K562 (cell line): ENCODE data around the gene FAM171A1. TPM values are rescaled to one million over a fixed set of nuclear protein-coding genes. Genes with fewer than 3 reads are reported as not detected.
"Not testable (repeated sequence)": the region's sequence is repeated elsewhere in the genome, so short reads cannot be mapped to it uniquely, and the experiment has no call there.

Experiments used
- ATAC-seq: fragments of 200-7000 bp; cut with Tn5 transposase; 3 replicates; pipeline ENCODE4 v1.9.1; 2020; ENCODE audit warnings: moderate library complexity
- BruUV-seq: library from RNA; stranded (reverse); fragments of 400-500 nt; replicated peaks from 2 replicates; lab custom pipeline; 2021; lab: Mats Ljungman, UMichigan
- CTCF ChIA-PET: fragments of 300-600 bp; formaldehyde crosslinking; extraction: SDS; loops from one replicate; lab custom pipeline; 2021; ENCODE audit warnings: low intra/inter-chr PET ratio; lab: Yijun Ruan, JAX
- POLR2A ChIA-PET: fragments of 300-600, 350-650 bp; sonication (Branson Sonifier 250); formaldehyde crosslinking; extraction: SDS; loops from one replicate; lab custom pipeline; 2021; ENCODE audit warnings: antibody characterized with exemption, inconsistent platforms; lab: Yijun Ruan, JAX
- DNase-seq, 4 experiments: peaks; one replicate each; pipeline versions ENCODE4 v3.0.0 to v3.0.0-alpha.2; 2011 to 2018; ENCODE audit warnings: low spot score in 3 of 4, mixed read lengths in 3 of 4; ENCODE audit errors: extremely low read depth in 1 of 4
- FAIRE-seq: peaks from 2 replicates; lab custom pipeline; 2011; peaks lifted over from hg19 to GRCh38; lab: Jason Lieb, UNC
- H2AFZ ChIP-seq: 2 replicates; pipeline ENCODE4 v1.6.0; 2011; ENCODE audit warnings: low read depth, low read length, control low read depth, inconsistent platforms
- H3K27ac ChIP-seq: fragments of 200-600 bp; 3 replicates; pipeline ENCODE4 v1.8.0; 2011; ENCODE audit warnings: low read depth, mild to moderate bottlenecking, control low read depth, inconsistent platforms, low read length, moderate library complexity, mixed read lengths; ENCODE audit errors: extremely low read depth
- H3K27me3 ChIP-seq, 2 experiments: fragments of 300-600 bp in 1 of 2; 2 replicates in 1 of 2; 3 replicates in 1 of 2; pipeline versions ENCODE4 v1.6.0 to v1.8.0; 2011; ENCODE audit warnings: inconsistent platforms in 2 of 2, low read length in 2 of 2, mild to moderate bottlenecking in 1 of 2, mixed read lengths in 1 of 2, moderate library complexity in 1 of 2; ENCODE audit not compliant: control insufficient read depth in 2 of 2, insufficient read depth in 2 of 2
- H3K36me3 ChIP-seq: fragments of 300-600 bp; 3 replicates; pipeline ENCODE4 v1.8.0; 2011; ENCODE audit warnings: mild to moderate bottlenecking, low read length, inconsistent platforms; ENCODE audit not compliant: control insufficient read depth, insufficient read depth
- H3K4me1 ChIP-seq, 2 experiments: fragments of 200-600 bp in 1 of 2; replicated peaks in 1 of 2; 2 replicates in 1 of 2; 3 replicates in 1 of 2; pipeline versions ENCODE4 v1.5.1 to v1.8.0; 2011; ENCODE audit warnings: inconsistent platforms in 2 of 2, low read length in 2 of 2, mild to moderate bottlenecking in 1 of 2, mixed read lengths in 1 of 2, moderate library complexity in 1 of 2; ENCODE audit not compliant: control insufficient read depth in 2 of 2, insufficient read depth in 2 of 2
- H3K4me2 ChIP-seq: 2 replicates; pipeline ENCODE4 v1.6.1; 2011; ENCODE audit warnings: low read length, control low read depth, inconsistent platforms, mixed read lengths; ENCODE audit not compliant: insufficient read depth
- H3K4me3 ChIP-seq: fragments of 200-600 bp; sonication (generic), shearing (Covaris generic); 2 replicates; pipeline ENCODE4 v1.5.1; 2016; ENCODE audit warnings: control low read depth, inconsistent platforms
- H3K79me2 ChIP-seq: fragments of 200-600 bp; 3 replicates; pipeline ENCODE4 v1.8.0; 2011; ENCODE audit warnings: low read length, inconsistent platforms; ENCODE audit not compliant: control insufficient read depth, insufficient read depth
- H3K9ac ChIP-seq, 2 experiments: 2 replicates each; pipeline versions ENCODE4 v1.6.0 to v1.6.1; 2011; ENCODE audit warnings: low read depth in 2 of 2, low read length in 2 of 2, control low read depth in 1 of 2, inconsistent platforms in 1 of 2, mild to moderate bottlenecking in 1 of 2, mixed read lengths in 1 of 2; ENCODE audit not compliant: insufficient read depth in 1 of 2
- H3K9me1 ChIP-seq: one replicate; pipeline ENCODE4 v1.6.0; 2011; ENCODE audit warnings: inconsistent platforms, mild to moderate bottlenecking, low read length, moderate library complexity; ENCODE audit not compliant: control insufficient read depth, insufficient read depth
- H3K9me3 ChIP-seq: replicated peaks from 2 replicates; pipeline ENCODE4 v1.5.1; 2011; ENCODE audit warnings: low read depth, low read length, inconsistent platforms; ENCODE audit not compliant: control insufficient read depth, insufficient read depth
- H4K20me1 ChIP-seq: replicated peaks from 2 replicates; pipeline ENCODE4 v1.6.1; 2011; ENCODE audit warnings: low read length, inconsistent platforms, mixed read lengths; ENCODE audit not compliant: control insufficient read depth, insufficient read depth
- C11orf30 ChIP-seq: fragments of 450-650 bp; IDR thresholded peaks from 2 replicates; pipeline ENCODE4 v1.6.1; 2016; ENCODE audit warnings: low read depth, mild to moderate bottlenecking
- MAFG ChIP-seq: fragments of 450-650 bp; conservative IDR thresholded peaks from 2 replicates; pipeline ENCODE4 v1.6.1; 2016; ENCODE audit warnings: missing genetic modification characterization, missing compliant biosample characterization
- RBM15 ChIP-seq: fragments of 200-400 bp; formaldehyde crosslinking; IDR thresholded peaks from 2 replicates; pipeline ENCODE4 v1.6.1; 2018; ENCODE audit warnings: mild to moderate bottlenecking, low read length, moderate library complexity; ENCODE audit not compliant: insufficient read depth
- REST ChIP-seq, 2 experiments: fragments of 450-650 bp; formaldehyde crosslinking in 1 of 2; IDR thresholded peaks; 2 replicates each; pipeline versions ENCODE4 v1.4.0 to v1.6.1; 2014 to 2020; ENCODE audit warnings: mild to moderate bottlenecking in 2 of 2, borderline replicate concordance in 1 of 2, low read depth in 1 of 2
- ZNF232 ChIP-seq: sonication (generic); formaldehyde crosslinking; IDR thresholded peaks from 2 replicates; pipeline ENCODE4 v1.8.0; 2022; ENCODE audit warnings: mild to moderate bottlenecking, missing genetic modification reagents
- ZNF316 ChIP-seq: fragments of 450-650 bp; IDR thresholded peaks from 2 replicates; pipeline ENCODE4 v1.6.1; 2016
- WGBS: fragments of 100-300 bp; shearing (Covaris generic); methylation state at CpG from one replicate; pipeline ENCODE4 v1.1.6; 2016; ENCODE audit warnings: low coverage, mixed read lengths; ENCODE audit not compliant: insufficient coverage; ENCODE audit errors: missing lambda C conversion rate; 5-methylcytosine and 5-hydroxymethylcytosine counted together
- in situ Hi-C: fragments of 300-500 bp; cut with MboI; formaldehyde crosslinking; loops from 4 replicates; pipeline ENCODE4 v1.15.0; 2018; ENCODE audit warnings: inconsistent platforms, mixed read lengths
- intact Hi-C: fragments of 100-400 bp; cut with micrococcal nuclease; formaldehyde crosslinking; loops from 2 replicates; pipeline ENCODE4 v1.14.2; 2022
- polyA plus RNA-seq, 8 experiments: library from polyadenylated mRNA; depleted of rRNA in 4 of 8; stranded (reverse) in 5 of 8; unstranded in 3 of 8; fragments of >200 nt; fragmentation: Nextera tagmentation in 2 of 8; fragmentation: Illumina TruSeq in 1 of 8; extraction: Ambion mirVana in 2 of 8; extraction: Trizol in 1 of 8; gene quantifications; 2 replicates each; pipeline versions ENCODE4 v1.2.1 to v1.2.3, GENCODE V29; 2011 to 2014; ENCODE audit warnings: inconsistent platforms in 1 of 8, missing spikeins in 1 of 8
- total RNA-seq, 7 experiments: library from RNA; depleted of rRNA in 6 of 7; stranded (reverse); fragments of >200 nt in 6 of 7; fragmentation: Illumina TruSeq in 2 of 7; extraction: Trizol in 2 of 7; gene quantifications; 2 replicates each; pipeline versions ENCODE4 v1.2.1 to v1.2.3, GENCODE V29; 2011 to 2021; ENCODE audit warnings: low replicate concordance in 1 of 7

The FAM171A1 gene
- total and polyA plus RNA-seq, 9 of the 15 experiments (the other 6 are each of a cell fraction or from before 2014, with no cell fraction given): 0.51 to 8.2 (median 4.8) TPM

- H3K9me3 ChIP-seq, FAIRE-seq, H3K79me2 ChIP-seq, in situ Hi-C loops, H3K4me3 ChIP-seq, DNase-seq, intact Hi-C loops, H3K9ac ChIP-seq, H3K4me1 ChIP-seq, H4K20me1 ChIP-seq, POLR2A ChIA-PET, H3K4me2 ChIP-seq, H3K27ac ChIP-seq, ATAC-seq, H2AFZ ChIP-seq, CTCF ChIA-PET, H3K36me3 ChIP-seq, BruUV-seq, H3K9me1 ChIP-seq: not testable (repeated sequence)
- WGBS: 50% methylated on average over 15 of the region's 15 CpGs
- peaks cover 7 to 22% of the 10 kb centered on the region in 2 experiments; a peak in 4 of 5 replicates for H3K27me3 ChIP-seq
- TF ChIP-seq ZNF316 (peak; percentile 75), C11orf30 (peak; percentile 66; the same call in 1 of the 2 replicates), MAFG (tag) (peak; percentile 61; the same call in 1 of the 2 replicates), ZNF232 (CRISPR knock-in tag) (0 out of 2 replicates have a peak, but pooled peaks have one; percentile 36)
These were observed 68.7 kb downstream of the FAM171A1 start for GRCh38 chr10:15302188-15302956.

GRCh38 chr10:15300697-15301096 is 70.4 kb downstream of the FAM171A1 start:
- no peaks in the 10 kb centered on the region for H3K9me3 ChIP-seq
- no peak overlapping the region for H3K4me2 ChIP-seq
- intact Hi-C loops (no loop called here), in situ Hi-C loops (no loop called here)
- no peaks in the 10 kb centered on the region for H4K20me1 ChIP-seq
- H3K4me3 ChIP-seq: no peak overlapping the region
- POLR2A ChIA-PET: interaction anchor here (0.5 to 1.5 kb wide), 2 partner anchors 15 to 99 kb away, joined by 3 read pairs; no protein-coding TSS in a partner anchor
- no peak overlapping the region for H3K27ac ChIP-seq
- no TSS peak for BruUV-seq
- no peak overlapping the region for H3K9ac ChIP-seq
- H3K27me3 ChIP-seq: peaks cover 8 to 17% of the 10 kb centered on the region in 2 experiments; a peak in 4 of 5 replicates
- no peaks in the 10 kb centered on the region for H3K36me3 ChIP-seq
- H3K79me2 ChIP-seq: no peaks in the 10 kb centered on the region
- H2AFZ ChIP-seq: no peak overlapping the region
- ATAC-seq (no peak), FAIRE-seq (no peak), DNase-seq (no peak)
- peaks cover 0 to 5% of the 10 kb centered on the region in 2 experiments; a peak in 2 of 5 replicates for H3K4me1 ChIP-seq
- CTCF ChIA-PET: no interaction called here
- no peaks in the 10 kb centered on the region for H3K9me1 ChIP-seq
- 12% methylated on average over 4 of the region's 4 CpGs for WGBS
- TF ChIP-seq RBM15: no peak
- TF ChIP-seq REST (IDR thresholded peaks at IDR 0.05; ENCODE audit: borderline replicate concordance): no peak
- no peak for TF ChIP-seq REST (CRISPR knock-in tag; IDR thresholded peaks at IDR 0.05; ENCODE audit: low read depth)
